ENCODE results near the gene STRAP.
"Not testable (repeated sequence)": the region's sequence is repeated elsewhere in the genome, so short reads cannot be mapped to it uniquely, and the experiment has no call there.

The STRAP gene

DNA sequence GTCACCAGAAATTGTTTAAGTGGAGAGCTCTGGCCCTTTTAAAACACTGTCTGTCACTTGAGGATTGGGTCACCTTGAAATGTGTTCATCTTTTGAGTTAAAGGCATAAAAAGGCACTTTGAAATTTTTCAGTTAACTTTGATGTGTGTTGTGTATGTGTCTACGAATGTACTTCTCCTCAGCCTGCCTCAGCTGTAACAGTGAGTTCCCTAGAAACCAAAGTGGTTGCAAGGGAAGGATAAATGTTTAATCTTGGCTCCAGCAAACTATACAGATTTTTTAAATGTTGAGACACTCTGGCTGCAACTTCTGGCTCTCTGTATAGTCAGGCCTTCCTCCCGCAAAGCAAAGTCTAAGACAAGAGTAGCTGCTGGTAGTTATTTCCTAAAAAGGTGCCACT is 37.2 kb downstream of the STRAP start:
- no peak for TF ChIP-seq GATA1 (IDR thresholded peaks at IDR 0.05; ENCODE audit: low read depth, low read length)
- TF ChIP-seq POLR2A (IDR thresholded peaks at IDR 0.05; ENCODE audit: low read length), result no peak
- DNase-seq, result no peak

DNA sequence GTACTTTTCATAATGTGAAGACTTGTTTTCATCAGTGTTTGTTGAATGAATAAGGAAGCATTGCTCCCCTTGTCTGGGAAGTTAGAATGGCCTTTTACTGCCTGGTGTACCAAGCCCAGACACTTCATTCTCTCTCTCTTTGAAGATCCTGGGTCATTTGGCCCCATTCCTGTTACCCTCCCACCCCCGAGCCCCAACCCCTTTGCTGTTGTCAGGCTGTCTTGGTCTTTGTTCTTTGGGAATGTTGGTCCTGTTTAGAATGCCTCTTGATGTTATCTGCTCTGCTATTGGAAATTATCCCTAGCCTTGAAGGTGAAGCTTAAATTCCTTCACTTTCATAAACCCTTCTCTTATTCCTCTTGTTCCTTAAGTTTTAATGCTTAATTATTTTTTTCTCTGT is 42.8 kb downstream of the STRAP start:
- DNase-seq, result no peak
- no peak for TF ChIP-seq GATA1 (IDR thresholded peaks at IDR 0.05; ENCODE audit: low read depth, low read length)
- no peak for TF ChIP-seq POLR2A (IDR thresholded peaks at IDR 0.05; ENCODE audit: low read length)

DNA sequence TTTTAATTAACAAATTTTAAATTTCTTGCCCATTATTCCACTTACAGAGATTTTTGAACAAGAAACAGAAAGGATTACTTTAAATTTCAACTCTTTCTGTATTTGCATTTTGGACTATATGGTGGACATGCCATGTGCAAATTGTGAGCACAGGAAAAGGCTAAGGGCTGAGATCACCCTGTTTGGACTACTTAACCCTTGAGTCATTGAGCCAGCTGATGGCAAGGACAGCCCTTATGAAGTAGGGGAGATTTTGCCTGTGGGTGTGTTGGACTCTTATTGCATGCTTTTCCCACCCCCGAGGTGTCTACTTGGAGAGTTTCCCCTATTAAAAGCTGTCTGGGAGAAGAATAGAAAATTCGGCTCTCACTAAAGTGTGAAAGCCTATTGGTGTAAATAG is 46.2 kb downstream of the STRAP start:
- no peak for DNase-seq
- TF ChIP-seq POLR2A (IDR thresholded peaks at IDR 0.05; ENCODE audit: low read length), result no peak
- no peak for TF ChIP-seq GATA1 (IDR thresholded peaks at IDR 0.05; ENCODE audit: low read depth, low read length)

DNA sequence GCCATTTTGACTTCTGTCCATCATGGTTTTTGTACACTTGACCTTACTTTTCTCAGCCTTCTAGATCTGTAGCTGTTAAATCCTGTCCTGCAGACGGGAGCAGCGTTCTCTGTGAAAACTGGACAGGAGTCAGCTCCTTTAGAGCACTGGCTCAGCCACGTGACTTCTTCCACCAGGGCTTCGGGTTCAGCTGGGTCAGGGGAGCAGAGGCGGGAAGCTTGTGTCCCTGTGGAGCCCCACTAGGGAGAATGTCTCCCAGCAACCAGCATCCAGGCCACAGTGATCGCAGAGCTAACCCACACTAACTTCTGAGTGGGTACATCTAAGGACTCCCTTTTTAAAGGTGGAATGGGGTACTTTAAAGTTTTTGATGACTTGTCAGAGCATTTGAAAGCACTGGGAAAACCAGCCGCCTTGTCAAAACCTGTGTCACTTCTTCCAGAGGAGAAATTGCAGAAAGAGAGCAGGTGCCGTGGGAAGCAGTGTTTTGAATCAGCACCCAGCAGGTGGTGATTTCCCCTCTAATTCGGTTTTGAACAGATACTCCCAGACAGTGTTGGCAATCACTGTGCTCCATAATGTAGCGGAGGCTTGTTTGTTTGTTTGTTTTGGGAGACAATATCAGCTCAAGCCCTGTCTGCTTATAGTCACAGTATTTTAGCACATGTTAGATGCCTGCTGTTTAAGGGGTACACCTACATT is 46.8 kb downstream of the STRAP start:
- no peak for DNase-seq

DNA sequence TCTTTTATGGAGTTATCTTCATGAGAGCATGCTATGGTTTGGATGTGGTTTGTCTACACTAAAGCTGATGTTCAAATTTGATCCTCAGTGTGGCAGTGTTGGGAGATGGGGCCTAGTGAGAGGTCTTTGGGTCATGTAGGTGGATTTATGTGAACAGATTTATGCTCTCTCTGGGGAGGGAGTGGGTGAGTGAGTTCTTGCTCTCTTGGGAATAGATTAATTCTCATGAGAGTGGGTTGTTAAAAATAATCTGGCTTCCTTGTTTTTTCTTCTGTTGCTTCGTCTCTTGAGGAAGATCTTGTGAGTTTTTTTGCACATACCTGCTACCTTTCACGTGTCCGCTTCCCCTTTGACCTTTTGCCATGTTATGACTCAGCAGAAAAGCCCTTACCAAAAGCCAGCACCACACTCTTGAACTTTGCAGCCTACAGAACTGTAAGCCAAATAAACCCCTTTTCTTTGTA is 49.4 kb downstream of the STRAP start:
- TF ChIP-seq GATA1 (IDR thresholded peaks at IDR 0.05; ENCODE audit: low read depth, low read length), result no peak
- no peak for TF ChIP-seq POLR2A (IDR thresholded peaks at IDR 0.05; ENCODE audit: low read length)
- peak; percentile 3 to 17 for DNase-seq

More for the DNA sequence above, 46.8 kb downstream of the STRAP start:
- TF ChIP-seq GATA1 (IDR thresholded peaks at IDR 0.05; ENCODE audit: low read depth, low read length), result no peak
- TF ChIP-seq POLR2A (IDR thresholded peaks at IDR 0.05; ENCODE audit: low read length), result no peak

DNA sequence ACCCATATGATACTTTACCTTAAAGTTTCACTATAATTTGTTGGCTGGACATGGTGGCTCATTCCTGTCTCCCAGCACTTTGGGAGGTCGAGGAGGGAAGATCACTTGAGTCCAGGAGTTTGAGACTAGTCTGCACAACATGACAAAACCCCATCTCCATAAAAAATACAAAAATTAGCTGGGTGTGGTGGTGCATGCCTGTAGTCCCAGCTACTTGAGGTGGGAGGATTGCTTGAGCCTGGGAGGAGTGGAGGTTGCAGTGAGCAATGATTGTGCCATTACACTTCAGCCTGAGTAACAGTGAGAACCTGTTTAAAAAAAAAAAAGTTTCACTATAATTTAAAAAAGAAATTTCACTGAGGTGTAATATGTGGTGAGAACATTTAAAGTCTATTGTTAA is 50.1 kb downstream of the STRAP start:
- no peak for DNase-seq
- no peak for TF ChIP-seq POLR2A (IDR thresholded peaks at IDR 0.05; ENCODE audit: low read length)

DNA sequence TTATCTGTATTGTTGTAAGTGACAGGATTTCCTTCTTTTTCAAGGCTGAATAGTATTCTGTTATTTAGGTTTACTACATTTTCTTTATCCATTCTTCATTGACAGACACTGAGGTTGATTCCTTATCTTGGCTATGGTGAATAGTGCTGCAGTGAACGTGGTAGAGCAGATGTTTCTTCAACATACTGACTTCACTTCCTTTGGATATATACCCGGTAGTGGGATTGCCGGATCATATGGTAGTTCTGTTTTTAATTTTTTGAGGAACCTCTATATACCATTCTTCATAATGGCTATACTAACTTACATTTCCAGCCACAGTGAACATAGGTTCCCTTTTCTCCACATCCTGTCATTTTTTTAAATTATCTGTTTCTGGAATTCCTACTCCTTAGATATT is 50.8 kb downstream of the STRAP start:
- TF ChIP-seq GATA1 (IDR thresholded peaks at IDR 0.05; ENCODE audit: low read depth, low read length), result no peak
- DNase-seq, result no peak

DNA sequence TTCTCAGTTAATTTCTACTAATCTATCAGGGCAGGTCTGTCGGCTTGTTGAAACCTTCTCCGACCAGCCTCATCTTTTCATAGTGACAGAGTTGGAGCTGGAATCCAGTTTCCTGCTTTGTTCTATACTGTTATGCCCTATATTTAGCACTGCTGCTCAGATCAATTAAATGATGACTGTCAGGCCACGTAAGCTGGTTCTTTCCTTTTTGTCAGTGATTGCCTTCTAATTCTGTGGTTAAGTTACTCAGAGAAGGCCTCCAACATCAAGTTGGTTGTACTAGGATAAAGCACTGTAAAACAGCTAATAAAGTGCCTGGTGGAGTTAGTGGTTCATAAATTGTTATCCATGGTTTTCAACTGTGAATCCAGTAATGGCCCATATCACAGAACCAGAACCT is 51.6 kb downstream of the STRAP start:
- no peak for DNase-seq

DNA sequence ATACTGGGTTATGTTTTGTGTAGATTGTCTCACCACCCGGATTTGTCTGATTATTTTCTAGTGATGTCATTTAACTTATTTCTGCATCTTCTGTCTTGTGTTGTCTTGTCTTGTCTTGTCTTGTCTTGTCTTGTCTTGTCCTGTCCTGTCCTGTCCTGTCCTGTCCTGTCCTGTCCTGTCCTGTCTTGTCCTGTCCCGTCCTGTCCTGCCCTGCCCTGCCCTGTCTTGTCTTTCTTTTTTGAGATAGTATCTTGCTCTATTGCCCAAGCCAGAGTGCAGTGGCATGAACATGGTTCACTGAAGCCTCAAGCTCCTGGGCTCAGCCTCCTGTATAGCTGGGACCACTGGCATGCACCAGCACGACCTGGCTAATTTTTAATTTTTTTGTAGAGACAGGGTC is 54.6 kb downstream of the STRAP start:
- TF ChIP-seq GATA1 (IDR thresholded peaks at IDR 0.05; ENCODE audit: low read depth, low read length), result no peak
- no peak for TF ChIP-seq POLR2A (IDR thresholded peaks at IDR 0.05; ENCODE audit: low read length)
- no peak for DNase-seq

More for the DNA sequence above, 51.6 kb downstream of the STRAP start:
- TF ChIP-seq POLR2A (IDR thresholded peaks at IDR 0.05; ENCODE audit: low read length) (no peak), GATA1 (IDR thresholded peaks at IDR 0.05; ENCODE audit: low read depth, low read length) (no peak)

DNA sequence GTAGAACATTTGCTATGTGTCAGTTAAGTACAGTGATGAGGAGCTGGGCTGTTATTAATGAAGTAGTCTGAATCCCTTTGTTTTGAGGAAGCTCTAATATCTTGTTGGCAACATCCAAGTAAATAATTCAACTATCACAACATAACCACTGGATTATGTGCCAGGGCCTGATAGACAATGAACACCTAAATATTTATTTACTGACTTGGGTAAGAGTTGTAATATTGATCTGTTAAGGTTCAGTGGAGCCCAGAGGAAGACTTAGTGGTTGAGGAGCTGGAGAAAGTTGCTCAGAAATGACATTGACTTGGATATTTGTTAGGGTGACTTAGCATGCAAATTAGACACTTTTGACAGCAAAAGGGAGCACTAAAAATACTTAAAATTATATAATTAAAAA is 55.7 kb downstream of the STRAP start:
- TF ChIP-seq POLR2A (IDR thresholded peaks at IDR 0.05; ENCODE audit: low read length) (no peak), GATA1 (IDR thresholded peaks at IDR 0.05; ENCODE audit: low read depth, low read length) (no peak)
- no peak for DNase-seq

DNA sequence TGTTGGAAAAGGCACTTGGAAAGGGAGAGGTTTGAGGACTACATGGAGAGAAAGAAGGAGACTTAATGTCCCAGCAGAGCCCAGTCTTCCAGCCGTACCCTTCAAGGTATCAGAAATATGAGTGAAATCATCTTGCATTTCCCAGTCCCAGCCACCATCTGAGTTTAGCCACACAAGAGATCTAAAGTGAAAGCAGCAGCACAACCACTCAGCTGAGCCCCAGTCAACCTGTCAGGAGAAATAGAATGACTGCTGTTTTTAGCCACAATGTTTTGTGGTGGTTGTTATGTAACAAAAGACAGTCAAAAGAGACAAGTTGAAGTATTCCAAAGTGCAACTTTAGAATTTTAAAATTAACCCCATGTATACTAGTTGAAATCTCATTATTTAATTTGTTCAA is 56.9 kb downstream of the STRAP start:
- no peak for TF ChIP-seq POLR2A (IDR thresholded peaks at IDR 0.05; ENCODE audit: low read length)
- no peak for TF ChIP-seq GATA1 (IDR thresholded peaks at IDR 0.05; ENCODE audit: low read depth, low read length)
- no peak for DNase-seq

DNA sequence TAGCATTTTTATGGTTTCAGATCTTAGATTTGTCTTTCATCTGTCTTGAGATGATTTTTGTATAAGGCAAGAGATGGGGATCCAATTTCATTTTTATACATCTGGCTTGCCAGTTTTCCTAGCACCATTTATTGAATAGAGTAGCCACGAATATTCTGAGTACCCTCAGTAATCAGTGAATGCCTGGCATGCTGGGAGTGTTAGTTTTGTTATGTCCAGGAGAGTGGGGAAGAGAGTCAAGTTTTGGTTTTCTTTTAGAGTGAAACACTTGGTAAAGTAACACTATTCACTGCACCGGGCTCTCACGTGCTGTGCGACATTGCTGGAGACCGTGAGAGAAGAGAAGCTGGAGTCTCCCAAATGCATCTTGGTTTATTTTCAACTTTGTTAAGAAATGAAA is 60.3 kb downstream of the STRAP start:
- no peak for TF ChIP-seq GATA1 (IDR thresholded peaks at IDR 0.05; ENCODE audit: low read depth, low read length)
- no peak for TF ChIP-seq POLR2A (IDR thresholded peaks at IDR 0.05; ENCODE audit: low read length)

DNA sequence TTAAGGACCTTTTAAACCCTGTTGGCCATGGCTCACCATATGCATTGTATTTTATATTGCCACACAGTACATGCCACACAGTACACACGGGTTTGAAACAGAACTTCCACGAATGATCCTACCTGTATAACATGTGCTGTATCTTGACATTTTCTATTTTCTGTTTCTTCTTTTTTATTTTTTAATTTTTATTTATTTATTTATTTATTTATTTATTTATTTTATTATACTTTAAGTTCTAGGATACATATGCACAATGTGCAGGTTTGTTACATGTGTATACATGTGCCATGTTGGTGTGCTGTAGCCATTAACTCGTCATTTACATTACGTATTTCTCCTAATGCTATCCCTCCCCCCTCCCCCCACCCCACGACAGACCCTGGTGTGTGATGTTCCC is 61.3 kb downstream of the STRAP start:
- DNase-seq, result not testable (repeated sequence)

More for the DNA sequence above, 60.3 kb downstream of the STRAP start:
- DNase-seq, result no peak

DNA sequence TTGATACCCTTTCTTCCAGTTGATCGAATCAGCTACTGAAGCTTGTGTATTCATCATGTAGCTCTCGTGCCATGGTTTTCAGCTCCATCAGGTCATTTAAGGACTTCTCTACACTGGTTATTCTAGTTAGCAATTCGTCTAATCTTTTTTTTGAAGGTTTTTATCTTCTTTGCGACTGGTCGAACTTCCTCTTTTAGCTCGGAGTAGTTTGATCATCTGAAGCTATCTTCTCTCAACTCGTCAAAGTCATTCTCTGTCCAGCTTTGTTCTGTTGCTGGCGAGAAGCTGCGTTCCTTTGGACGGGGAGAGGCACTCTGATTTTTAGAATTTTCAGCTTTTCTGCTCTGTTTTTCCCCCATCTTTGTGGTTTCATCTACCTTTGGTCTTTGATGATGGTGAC is 66.3 kb downstream of the STRAP start:
- DNase-seq, result not testable (repeated sequence)
